IMR-90 (cell line): ENCODE measurements around the gene TOR2A. TPM values are rescaled to one million over a fixed set of nuclear protein-coding genes. Genes with fewer than 3 reads are reported as not detected.

Experiments
- ATAC-seq: fragments of 200-7000 bp; cut with Tn5 transposase; 2 replicates; pipeline ENCODE4 v1.9.1; 2020; ENCODE audit warnings: low read depth, mild to moderate bottlenecking, moderate library complexity
- BruUV-seq: library from RNA; stranded (reverse); fragments of 400-500 nt; replicated peaks from 2 replicates; lab custom pipeline; 2021; lab: Mats Ljungman, UMichigan
- CTCF ChIA-PET: fragments of 300-600 bp; formaldehyde crosslinking; extraction: SDS; loops from one replicate; lab custom pipeline; 2021; ENCODE audit warnings: antibody characterized with exemption; lab: Yijun Ruan, JAX
- POLR2A ChIA-PET: fragments of 300-600 bp; sonication (Branson Sonifier 250); formaldehyde crosslinking; loops from one replicate; lab custom pipeline; 2022; ENCODE audit warnings: antibody characterized with exemption; ENCODE audit not compliant: unreplicated experiment; lab: Charles Lee
- DNase-seq: peaks from one replicate; pipeline ENCODE4 v3.0.0; 2013
- H2AFZ ChIP-seq: replicated peaks from 2 replicates; pipeline ENCODE3; 2013; ENCODE audit warnings: low read length, mild to moderate bottlenecking; ENCODE audit not compliant: poor library complexity
- H2AK5ac ChIP-seq: 2 replicates; pipeline ENCODE4 v1.6.1; 2013; ENCODE audit warnings: low read depth, low read length, inconsistent platforms
- H2AK9ac ChIP-seq: replicated peaks from 2 replicates; pipeline ENCODE3; 2013; ENCODE audit warnings: mild to moderate bottlenecking, low read depth, low read length, moderate library complexity; ENCODE audit not compliant: poor library complexity
- H2BK120ac ChIP-seq: 2 replicates; pipeline ENCODE4 v1.6.1; 2013; ENCODE audit warnings: low read depth, low read length, inconsistent platforms
- H2BK15ac ChIP-seq: 3 replicates; pipeline ENCODE4 v1.6.1; 2013; ENCODE audit warnings: low read depth, low read length, inconsistent platforms
- H2BK20ac ChIP-seq: 2 replicates; pipeline ENCODE4 v1.6.1; 2013; ENCODE audit warnings: low read depth, mild to moderate bottlenecking, inconsistent platforms, low read length, moderate library complexity
- H2BK5ac ChIP-seq: 2 replicates; pipeline ENCODE4 v1.6.1; 2013; ENCODE audit warnings: mild to moderate bottlenecking, low read depth, low read length, inconsistent platforms; ENCODE audit not compliant: poor library complexity, severe bottlenecking
- H3K14ac ChIP-seq: replicated peaks from 2 replicates; pipeline ENCODE4 v1.6.1; 2013; ENCODE audit warnings: low read depth, low read length, inconsistent platforms
- H3K18ac ChIP-seq: 2 replicates; pipeline ENCODE4 v1.6.1; 2013; ENCODE audit warnings: low read depth, low read length, control low read depth
- H3K23ac ChIP-seq: 2 replicates; pipeline ENCODE4 v1.6.1; 2013; ENCODE audit warnings: low read depth, low read length, inconsistent platforms
- H3K27ac ChIP-seq: 2 replicates; pipeline ENCODE4 v1.5.1; 2013; ENCODE audit warnings: mild to moderate bottlenecking, control low read depth, low read length; ENCODE audit not compliant: insufficient read depth
- H3K27me3 ChIP-seq: 2 replicates; pipeline ENCODE4 v1.6.1; 2013; ENCODE audit warnings: low read length; ENCODE audit not compliant: control insufficient read depth, insufficient read depth
- H3K36me3 ChIP-seq: 2 replicates; pipeline ENCODE4 v1.6.1; 2013; ENCODE audit warnings: low read length, mixed read lengths; ENCODE audit not compliant: control insufficient read depth, insufficient read depth
- H3K4ac ChIP-seq: 2 replicates; pipeline ENCODE4 v1.6.1; 2013; ENCODE audit warnings: low read depth, low read length, inconsistent platforms
- H3K4me1 ChIP-seq: 2 replicates; pipeline ENCODE4 v1.6.1; 2013; ENCODE audit warnings: low read length, mixed read lengths; ENCODE audit not compliant: control insufficient read depth, insufficient read depth
- H3K4me2 ChIP-seq: 2 replicates; pipeline ENCODE4 v1.6.1; 2013; ENCODE audit warnings: low read depth, mild to moderate bottlenecking, control low read depth, low read length, moderate library complexity
- H3K4me3 ChIP-seq: 2 replicates; pipeline ENCODE4 v1.5.1; 2013; ENCODE audit warnings: low read depth, mild to moderate bottlenecking, control low read depth, low read length, moderate library complexity; ENCODE audit not compliant: insufficient read depth
- H3K56ac ChIP-seq: 2 replicates; pipeline ENCODE4 v1.6.1; 2013; ENCODE audit warnings: low read length, inconsistent platforms; ENCODE audit not compliant: insufficient read depth; ENCODE audit errors: extremely low read depth
- H3K79me1 ChIP-seq, 2 experiments: 2 replicates each; pipeline ENCODE4 v1.6.1; 2013; ENCODE audit warnings: low read length in 2 of 2, inconsistent platforms in 1 of 2, low read depth in 1 of 2
- H3K9ac ChIP-seq: 2 replicates; pipeline ENCODE4 v1.6.1; 2013; ENCODE audit warnings: low read depth, low read length, control low read depth
- H3K9me1 ChIP-seq: 2 replicates; pipeline ENCODE4 v1.6.1; 2013; ENCODE audit warnings: low read length, inconsistent platforms; ENCODE audit not compliant: insufficient read depth
- H3K9me3 ChIP-seq: 2 replicates; pipeline ENCODE4 v1.6.1; 2013; ENCODE audit warnings: low read length; ENCODE audit not compliant: control insufficient read depth, insufficient read depth
- H4K20me1 ChIP-seq: 2 replicates; pipeline ENCODE4 v1.6.1; 2013; ENCODE audit warnings: low read length, inconsistent platforms; ENCODE audit not compliant: insufficient read depth
- H4K5ac ChIP-seq: 2 replicates; pipeline ENCODE4 v1.6.1; 2013; ENCODE audit warnings: mild to moderate bottlenecking, low read depth, low read length, control low read depth
- H4K8ac ChIP-seq, 2 experiments: 2 replicates each; pipeline ENCODE4 v1.6.1; 2013; ENCODE audit warnings: low read depth in 2 of 2, low read length in 2 of 2, control low read depth in 1 of 2, inconsistent platforms in 1 of 2
- H4K91ac ChIP-seq: 2 replicates; pipeline ENCODE4 v1.6.1; 2013; ENCODE audit warnings: low read depth, low read length, inconsistent platforms; ENCODE audit not compliant: insufficient read depth
- CTCF ChIP-seq: conservative IDR thresholded peaks from 2 replicates; pipeline ENCODE4 v1.5.1; 2012; ENCODE audit warnings: mild to moderate bottlenecking, low read depth, low read length, improper control_type of control experiment
- WGBS, 2 experiments: methylation state at CpG; one replicate each; pipeline versions ENCODE4 v1.1.5 to v1.1.7; 2013; ENCODE audit warnings: missing lambda C conversion rate in 2 of 2; ENCODE audit not compliant: insufficient read length in 1 of 2; ENCODE audit errors: extremely low coverage in 2 of 2; 5-methylcytosine and 5-hydroxymethylcytosine counted together
- dilution Hi-C: fragments of 300-500 bp; cut with HindIII; formaldehyde crosslinking; loops from one replicate; pipeline ENCODE4 v1.14.3; 2018; ENCODE audit warnings: low sequenced_read_pairs; ENCODE audit not compliant: unreplicated experiment
- in situ Hi-C: fragments of 300-500 bp; cut with MboI; formaldehyde crosslinking; loops from 3 replicates; pipeline ENCODE4 v1.14.3; 2019; ENCODE audit warnings: low sequenced_read_pairs, inconsistent platforms, mixed read lengths
- intact Hi-C: fragments of 100-400 bp; cut with micrococcal nuclease; formaldehyde crosslinking; loops from 2 replicates; pipeline ENCODE4 v1.10.0; 2022
- polyA plus RNA-seq, 3 experiments: library from polyadenylated mRNA; depleted of rRNA; stranded (reverse); fragments of >200 nt; gene quantifications; 2 replicates each; pipeline ENCODE4 v1.2.3, GENCODE V29; 2012; ENCODE audit warnings: low replicate concordance in 1 of 3
- total RNA-seq: library from RNA; depleted of rRNA; stranded (reverse); fragments of >200 nt; gene quantifications from 2 replicates; pipeline ENCODE4 v1.2.3, GENCODE V29; 2012

Gene TOR2A
- total and polyA plus RNA-seq, 2 of the 4 experiments (the other 2 are of a cell fraction): 0.90 to 12.5 TPM

- no peaks in the 10 kb centered on the region for H3K36me3 ChIP-seq
- H3K23ac ChIP-seq: no peak overlapping the region
- H3K27me3 ChIP-seq: peaks cover 59% of the 10 kb centered on the region
- DNase-seq (no peak), ATAC-seq (no peak)
- no peak overlapping the region for H2BK15ac ChIP-seq
- no peak overlapping the region for H3K4me3 ChIP-seq
- ChIA-PET POLR2A (no interaction called here), CTCF (no interaction called here)
- no TSS peak for BruUV-seq
- H4K8ac ChIP-seq: no peak overlapping the region
- no peak overlapping the region for H4K91ac ChIP-seq
- H2AK9ac ChIP-seq: no peak overlapping the region
- in situ Hi-C loops (no loop called here), intact Hi-C loops (no loop called here), dilution Hi-C loops (no loop called here)
- no peak overlapping the region for H2BK20ac ChIP-seq
- no peak overlapping the region for H3K4ac ChIP-seq
- no peak overlapping the region for H2AFZ ChIP-seq
- no peaks in the 10 kb centered on the region for H3K79me1 ChIP-seq
- H3K56ac ChIP-seq: no peak overlapping the region
- peaks cover 6% of the 10 kb centered on the region; the same call in 1 of the 2 replicates for H4K20me1 ChIP-seq
- no peak overlapping the region for H3K18ac ChIP-seq
- no peak overlapping the region for H3K9ac ChIP-seq
- WGBS, 2 experiments: 74% methylated on average over 5 of the region's 8 CpGs; no CpG with 5 or more reads in 1 of the 2 experiments
- TF ChIP-seq CTCF: no peak
- no peak overlapping the region for H2BK5ac ChIP-seq
- H3K27ac ChIP-seq: no peak overlapping the region
- H3K9me1 ChIP-seq: peaks cover 3% of the 10 kb centered on the region; the same call in 1 of the 2 replicates
- H3K4me1 ChIP-seq: no peaks in the 10 kb centered on the region
- no peak overlapping the region for H4K5ac ChIP-seq
- H3K9me3 ChIP-seq: no peaks in the 10 kb centered on the region
- H2AK5ac ChIP-seq: no peak overlapping the region
- no peak overlapping the region for H3K4me2 ChIP-seq
- H3K14ac ChIP-seq: no peak overlapping the region
- H2BK120ac ChIP-seq: no peak overlapping the region
These were observed 18.1 kb upstream of the TOR2A start for GRCh38 chr9:127753148-127753547.
